Fibroblast of villous mesenchyme (primary cell): ENCODE results near the gene PTN. TPM values are rescaled to one million over a fixed set of nuclear protein-coding genes. Genes with fewer than 3 reads are reported as not detected.
"Not testable (repeated sequence)": the region's sequence is repeated elsewhere in the genome, so short reads cannot be mapped to it uniquely, and the experiment has no call there.

Experiments
- DNase-seq: peaks from one replicate; pipeline ENCODE4 v3.0.0-alpha.2; 2010; ENCODE audit warnings: low read depth
- H3K4me3 ChIP-seq: 2 replicates; pipeline ENCODE4 v1.5.1; 2011; ENCODE audit warnings: low read depth, mild to moderate bottlenecking, low read length
- CTCF ChIP-seq: IDR thresholded peaks from 2 replicates; pipeline ENCODE4 v1.5.1; 2012; ENCODE audit warnings: low read depth, mild to moderate bottlenecking, low read length; ENCODE audit not compliant: insufficient read depth
- total RNA-seq: library from RNA; depleted of rRNA; stranded (reverse); fragments of >200 nt; gene quantifications from 2 replicates; pipeline ENCODE4 v1.2.3, GENCODE V29; 2012

PTN gene
- total RNA-seq, 1 donor = 9.1 TPM

GRCh38 chr7:137245186-137245585, 98.3 kb downstream of the PTN start:
- H3K4me3 ChIP-seq = no peak overlapping the region
- peak; percentile 4 for DNase-seq
- TF ChIP-seq CTCF = no peak

DNA sequence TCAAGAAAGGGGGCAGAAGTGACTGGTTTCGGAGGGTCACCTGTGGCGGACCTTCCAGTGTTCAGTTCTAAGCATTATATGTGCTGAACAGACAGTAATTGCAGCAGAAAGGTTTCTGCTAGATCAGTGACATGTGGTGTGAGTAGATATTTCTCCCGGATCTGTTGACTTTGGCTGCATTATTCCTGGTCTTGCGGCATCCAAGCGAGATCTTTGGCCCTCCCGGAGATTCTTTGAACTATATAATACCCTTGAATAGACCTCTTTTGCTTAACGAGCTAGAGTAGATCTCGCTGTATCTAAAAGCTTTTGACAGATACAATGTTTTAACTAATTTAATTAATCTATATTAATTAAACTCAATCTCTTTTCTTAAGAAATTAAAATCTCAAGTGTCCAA, 99.8 kb downstream of the PTN start:
- H3K4me3 ChIP-seq = no peak overlapping the region
- no peak for DNase-seq
- no peak for TF ChIP-seq CTCF

DNA sequence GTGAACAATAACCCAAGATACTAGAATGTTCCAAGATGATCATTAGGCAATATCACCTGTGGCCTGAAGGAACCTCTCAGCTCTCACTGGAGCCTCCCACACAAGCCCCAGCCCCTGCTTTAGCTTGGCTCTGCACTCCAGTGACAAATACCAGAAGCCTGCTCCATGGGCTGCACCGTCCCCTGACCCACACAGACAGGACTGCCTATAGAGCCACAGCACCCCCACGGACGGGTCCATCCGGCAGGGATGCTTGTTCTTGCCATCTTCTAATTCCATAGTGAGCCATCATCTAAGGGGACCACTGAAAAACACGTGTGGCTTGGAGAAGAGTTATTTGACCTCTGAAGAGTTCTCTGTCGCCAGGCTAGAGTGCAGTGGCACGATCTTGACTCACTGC, 100.9 kb downstream of the PTN start:
- DNase-seq = no peak
- no peak for TF ChIP-seq CTCF
- H3K4me3 ChIP-seq = no peak overlapping the region

- no peak overlapping the region for H3K4me3 ChIP-seq
- DNase-seq = no peak
- TF ChIP-seq CTCF = no peak
Measured at GRCh38 chr7:137241655-137242360, 101.7 kb downstream of the PTN start.

DNA sequence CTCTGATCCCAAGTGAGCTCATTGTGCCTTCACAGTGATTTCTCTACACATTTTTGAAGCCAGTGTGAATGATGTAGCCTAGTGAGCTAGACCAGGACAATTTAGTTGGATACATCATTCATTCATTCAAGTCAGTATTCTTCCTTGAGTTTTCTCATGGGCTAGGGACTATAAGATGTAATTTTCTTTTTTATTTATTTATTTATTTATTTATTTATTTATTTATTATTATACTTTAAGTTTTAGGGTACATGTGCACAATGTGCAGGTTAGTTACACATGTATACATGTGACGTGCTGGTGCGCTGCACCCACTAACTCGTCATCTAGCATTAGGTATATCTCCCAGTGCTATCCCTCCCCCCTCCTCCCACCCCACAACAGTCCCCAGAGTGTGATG, 104.3 kb downstream of the PTN start:
- not testable (repeated sequence) for H3K4me3 ChIP-seq, DNase-seq

- no peak overlapping the region for H3K4me3 ChIP-seq
- no peak for DNase-seq
- TF ChIP-seq CTCF = no peak
Measured at GRCh38 chr7:137235434-137235833, 108.1 kb downstream of the PTN start.

- DNase-seq = no peak
- no peak overlapping the region for H3K4me3 ChIP-seq
- no peak for TF ChIP-seq CTCF
Measured at GRCh38 chr7:137231167-137231566, 112.4 kb downstream of the PTN start.
